GM12875 (cell line): ENCODE measurements around the gene DCBLD2.
A peak's percentile ranks its signal among the peaks of the same experiment; 100 is the strongest.

Experiments used
- H3K4me3 ChIP-seq: one replicate; pipeline ENCODE4 v1.5.1; 2011; ENCODE audit warnings: low read depth, low read length, control low read depth
- CTCF ChIP-seq: IDR thresholded peaks from 2 replicates; pipeline ENCODE4 v1.5.1; 2011; ENCODE audit warnings: low read depth, mild to moderate bottlenecking, control low read depth, inconsistent platforms, low read length, moderate library complexity, borderline replicate concordance; ENCODE audit not compliant: insufficient read depth

Gene DCBLD2

GRCh38 chr3:98769448-98769847 is 132.0 kb downstream of the DCBLD2 start:
- no peak for TF ChIP-seq CTCF

DNA sequence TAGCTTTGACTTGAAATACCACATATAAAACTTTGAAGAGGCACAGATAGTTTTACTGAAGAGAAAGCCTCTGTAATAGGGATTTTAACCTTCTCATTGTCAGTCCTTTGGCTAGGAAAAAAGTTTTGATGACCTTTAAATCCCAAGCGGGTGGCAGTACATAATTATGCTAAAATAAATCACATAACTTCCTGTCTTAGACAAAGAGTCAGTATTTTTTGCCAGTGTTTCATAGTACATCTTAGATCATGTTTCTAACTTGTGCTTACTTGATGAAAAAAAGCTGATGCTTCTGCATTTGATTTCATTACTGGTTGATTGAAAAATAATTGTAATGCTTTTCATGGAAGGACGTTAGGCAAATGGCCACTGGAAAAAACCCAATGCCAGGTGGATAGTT is 132.5 kb downstream of the DCBLD2 start:
- TF ChIP-seq CTCF = no peak
- no peak overlapping the region for H3K4me3 ChIP-seq

More at GRCh38 chr3:98769448-98769847, 132.0 kb downstream of the DCBLD2 start:
- H3K4me3 ChIP-seq = no peak overlapping the region

DNA sequence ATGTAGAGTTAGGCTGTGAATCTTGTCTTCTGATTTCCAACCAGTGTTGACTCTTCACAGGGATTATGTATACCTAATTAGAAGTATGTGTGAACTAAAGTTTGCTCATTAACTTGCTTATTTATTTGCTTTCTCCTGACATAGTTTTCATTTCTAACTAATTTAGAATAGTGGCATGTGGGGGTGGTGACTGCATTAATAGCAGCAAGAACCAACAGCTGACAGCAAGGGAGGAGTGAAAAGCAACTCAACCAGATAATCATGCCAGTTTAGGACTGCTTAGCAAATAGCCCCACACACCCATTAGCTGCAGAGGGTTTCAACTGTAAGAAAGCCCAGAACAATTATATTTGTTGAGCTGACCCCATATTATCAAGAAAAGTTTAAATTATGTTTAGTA is 134.6 kb downstream of the DCBLD2 start:
- no peak for TF ChIP-seq CTCF
- no peak overlapping the region for H3K4me3 ChIP-seq

- TF ChIP-seq CTCF = no peak
- H3K4me3 ChIP-seq = no peak overlapping the region
Observed at GRCh38 chr3:98765721-98766120, 135.8 kb downstream of the DCBLD2 start.

- H3K4me3 ChIP-seq = no peak overlapping the region
- no peak for TF ChIP-seq CTCF
Observed at GRCh38 chr3:98764472-98764884, 137.0 kb downstream of the DCBLD2 start.

DNA sequence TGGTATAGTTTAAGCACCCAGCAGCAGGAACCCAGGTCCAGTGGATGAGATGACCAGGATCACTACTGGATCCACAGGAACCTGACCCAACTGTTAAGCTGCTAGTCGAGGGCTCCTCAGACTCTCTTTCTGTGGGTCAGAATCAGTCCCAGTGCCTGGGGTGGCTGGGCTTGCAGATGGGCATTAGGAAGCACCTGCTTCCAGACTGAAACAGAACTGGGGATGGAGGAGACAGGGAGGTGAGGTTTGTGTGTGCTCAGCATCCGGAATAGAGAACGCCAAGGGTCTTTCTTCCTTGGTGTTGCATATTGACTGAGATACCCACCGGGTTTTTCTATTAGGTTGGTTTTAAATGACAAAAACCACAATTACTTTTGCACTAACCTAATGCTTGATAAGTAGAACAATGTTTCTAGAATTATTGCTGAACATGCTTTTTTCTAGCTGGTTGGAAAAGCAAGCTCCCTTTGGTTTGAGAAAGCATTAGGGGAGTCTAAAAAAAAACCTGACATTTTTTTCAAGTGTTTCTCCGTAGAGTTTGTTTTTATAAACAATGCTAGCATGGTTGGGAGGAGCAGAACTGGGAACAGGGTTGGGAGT is 137.6 kb downstream of the DCBLD2 start:
- TF ChIP-seq CTCF = no peak
- H3K4me3 ChIP-seq = peak overlapping the region; percentile 24

- H3K4me3 ChIP-seq = peak within 1 kb of the TSS; percentile 24
- no peak for TF ChIP-seq CTCF
Observed at GRCh38 chr3:98763076-98763475, 138.4 kb downstream of the DCBLD2 start, which contains the start of gene ST3GAL6. Gene ST3GAL6 (plus strand): TSS chr3:98763340. CDS start chr3:98768441, 5,101 bp downstream.
